SK-N-SH (cell line): ENCODE measurements around the gene PHACTR4.

Experiments used
- CHD2 ChIP-seq: fragments of 150-350 bp; IDR thresholded peaks from 2 replicates; pipeline ENCODE4 v1.6.1; 2018; ENCODE audit warnings: low read length; ENCODE audit not compliant: partially characterized antibody
- CTCF ChIP-seq: fragments of 200-600 bp; sonication (generic); IDR thresholded peaks from 2 replicates; pipeline ENCODE4 v1.6.1; 2017; ENCODE audit warnings: antibody characterized with exemption, mild to moderate bottlenecking, moderate library complexity
- EP300 ChIP-seq, 2 experiments: IDR thresholded peaks; 2 replicates each; pipeline versions ENCODE4 v1.4.0 to v1.6.1; 2012; ENCODE audit warnings: borderline replicate concordance in 1 of 2, low read depth in 1 of 2, low read length in 1 of 2
- EZH2phosphoT487 ChIP-seq: fragments of 200-600 bp; sonication (generic); IDR thresholded peaks from 2 replicates; pipeline ENCODE4 v1.6.1; 2017; ENCODE audit warnings: low read depth, mixed run types, mild to moderate bottlenecking, antibody characterized with exemption, moderate library complexity, borderline replicate concordance
- GABPA ChIP-seq: IDR thresholded peaks from 2 replicates; pipeline ENCODE4 v1.4.0; 2012; ENCODE audit warnings: low read depth, mild to moderate bottlenecking
- GATA2 ChIP-seq: sonication (generic); formaldehyde crosslinking; IDR thresholded peaks from 2 replicates; pipeline ENCODE4 v1.5.0; 2020; ENCODE audit warnings: mild to moderate bottlenecking, missing genetic modification reagents
- JUND ChIP-seq: IDR thresholded peaks from 2 replicates; pipeline ENCODE4 v1.4.0; 2012
- NFIC ChIP-seq: IDR thresholded peaks from 2 replicates; pipeline ENCODE4 v1.4.0; 2012; ENCODE audit warnings: borderline replicate concordance
- RAD21 ChIP-seq: IDR thresholded peaks from 2 replicates; pipeline ENCODE4 v1.6.1; 2012; ENCODE audit warnings: mild to moderate bottlenecking, low read length
- TEAD4 ChIP-seq: IDR thresholded peaks from 2 replicates; pipeline ENCODE4 v1.4.0; 2012; ENCODE audit warnings: mild to moderate bottlenecking, borderline replicate concordance; ENCODE audit not compliant: insufficient read depth
- TF ChIP-seq, protein P1 (sequence below): IDR thresholded peaks from 2 replicates; pipeline ENCODE4 v1.6.1; 2012; ENCODE audit warnings: mild to moderate bottlenecking, low read depth, low read length, moderate library complexity
- TF ChIP-seq, protein P2 (sequence below): IDR thresholded peaks from 2 replicates; pipeline ENCODE4 v1.4.0; 2012; ENCODE audit warnings: low read depth, borderline replicate concordance
- TF ChIP-seq, protein P3 (sequence below): IDR thresholded peaks from 2 replicates; pipeline ENCODE4; 2012

DNA sequence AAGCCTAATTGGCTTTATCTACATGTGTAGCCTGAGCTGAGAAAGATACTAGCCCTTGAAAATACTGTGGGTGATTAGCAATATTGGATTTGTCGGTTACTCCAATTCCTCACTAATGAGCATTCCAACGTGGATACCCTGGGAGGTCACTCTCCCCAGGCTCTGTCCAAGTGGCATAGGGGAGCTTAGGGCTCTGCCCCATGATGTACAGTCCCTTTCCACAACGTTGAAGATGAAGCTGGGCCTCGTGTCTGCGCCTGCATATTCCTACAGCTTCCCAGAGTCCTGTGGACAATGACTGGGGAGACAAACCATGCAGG lies 138.9 kb downstream of the PHACTR4 start:
- TF ChIP-seq CTCF = no peak
- no peak for TF ChIP-seq JUND
- TF ChIP-seq, protein P1, sequence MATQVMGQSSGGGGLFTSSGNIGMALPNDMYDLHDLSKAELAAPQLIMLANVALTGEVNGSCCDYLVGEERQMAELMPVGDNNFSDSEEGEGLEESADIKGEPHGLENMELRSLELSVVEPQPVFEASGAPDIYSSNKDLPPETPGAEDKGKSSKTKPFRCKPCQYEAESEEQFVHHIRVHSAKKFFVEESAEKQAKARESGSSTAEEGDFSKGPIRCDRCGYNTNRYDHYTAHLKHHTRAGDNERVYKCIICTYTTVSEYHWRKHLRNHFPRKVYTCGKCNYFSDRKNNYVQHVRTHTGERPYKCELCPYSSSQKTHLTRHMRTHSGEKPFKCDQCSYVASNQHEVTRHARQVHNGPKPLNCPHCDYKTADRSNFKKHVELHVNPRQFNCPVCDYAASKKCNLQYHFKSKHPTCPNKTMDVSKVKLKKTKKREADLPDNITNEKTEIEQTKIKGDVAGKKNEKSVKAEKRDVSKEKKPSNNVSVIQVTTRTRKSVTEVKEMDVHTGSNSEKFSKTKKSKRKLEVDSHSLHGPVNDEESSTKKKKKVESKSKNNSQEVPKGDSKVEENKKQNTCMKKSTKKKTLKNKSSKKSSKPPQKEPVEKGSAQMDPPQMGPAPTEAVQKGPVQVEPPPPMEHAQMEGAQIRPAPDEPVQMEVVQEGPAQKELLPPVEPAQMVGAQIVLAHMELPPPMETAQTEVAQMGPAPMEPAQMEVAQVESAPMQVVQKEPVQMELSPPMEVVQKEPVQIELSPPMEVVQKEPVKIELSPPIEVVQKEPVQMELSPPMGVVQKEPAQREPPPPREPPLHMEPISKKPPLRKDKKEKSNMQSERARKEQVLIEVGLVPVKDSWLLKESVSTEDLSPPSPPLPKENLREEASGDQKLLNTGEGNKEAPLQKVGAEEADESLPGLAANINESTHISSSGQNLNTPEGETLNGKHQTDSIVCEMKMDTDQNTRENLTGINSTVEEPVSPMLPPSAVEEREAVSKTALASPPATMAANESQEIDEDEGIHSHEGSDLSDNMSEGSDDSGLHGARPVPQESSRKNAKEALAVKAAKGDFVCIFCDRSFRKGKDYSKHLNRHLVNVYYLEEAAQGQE = no peak
- no peak for TF ChIP-seq RAD21
- TF ChIP-seq, protein P2, sequence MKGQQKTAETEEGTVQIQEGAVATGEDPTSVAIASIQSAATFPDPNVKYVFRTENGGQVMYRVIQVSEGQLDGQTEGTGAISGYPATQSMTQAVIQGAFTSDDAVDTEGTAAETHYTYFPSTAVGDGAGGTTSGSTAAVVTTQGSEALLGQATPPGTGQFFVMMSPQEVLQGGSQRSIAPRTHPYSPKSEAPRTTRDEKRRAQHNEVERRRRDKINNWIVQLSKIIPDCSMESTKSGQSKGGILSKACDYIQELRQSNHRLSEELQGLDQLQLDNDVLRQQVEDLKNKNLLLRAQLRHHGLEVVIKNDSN = no peak
- TF ChIP-seq EZH2phosphoT487 = no peak
- TF ChIP-seq EP300 (IDR thresholded peaks at IDR 0.05; ENCODE audit: borderline replicate concordance in 1 of 2, low read depth in 1 of 2, low read length in 1 of 2) = no peak
- no peak for TF ChIP-seq NFIC
- TF ChIP-seq, protein P3, sequence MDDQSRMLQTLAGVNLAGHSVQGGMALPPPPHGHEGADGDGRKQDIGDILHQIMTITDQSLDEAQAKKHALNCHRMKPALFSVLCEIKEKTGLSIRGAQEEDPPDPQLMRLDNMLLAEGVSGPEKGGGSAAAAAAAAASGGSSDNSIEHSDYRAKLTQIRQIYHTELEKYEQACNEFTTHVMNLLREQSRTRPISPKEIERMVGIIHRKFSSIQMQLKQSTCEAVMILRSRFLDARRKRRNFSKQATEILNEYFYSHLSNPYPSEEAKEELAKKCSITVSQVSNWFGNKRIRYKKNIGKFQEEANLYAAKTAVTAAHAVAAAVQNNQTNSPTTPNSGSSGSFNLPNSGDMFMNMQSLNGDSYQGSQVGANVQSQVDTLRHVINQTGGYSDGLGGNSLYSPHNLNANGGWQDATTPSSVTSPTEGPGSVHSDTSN = no peak
- no peak for TF ChIP-seq CHD2
- TF ChIP-seq GATA2 = no peak
- no peak for TF ChIP-seq TEAD4
- no peak for TF ChIP-seq GABPA
